Adrenal gland (tissue), 12 donors: ENCODE results near the gene COPZ2. TPM values are rescaled to one million over a fixed set of nuclear protein-coding genes. Genes with fewer than 3 reads are reported as not detected.

Experiments used
- DNase-seq, 7 donors: peaks; one replicate each; pipeline ENCODE4 v3.0.0-alpha.2; 2019 to 2020
- H3K27ac ChIP-seq, 5 donors: fragments of 200-600 bp; sonication (generic) in 4 of 5; 1 replicate in 3 of 5; 2 replicates in 2 of 5; pipeline versions ENCODE4 v1.5.1 to v1.8.0; 2016 to 2020; ENCODE audit warnings: mild to moderate bottlenecking in 1 of 5
- H3K27me3 ChIP-seq: fragments of 200-600 bp; 2 replicates; pipeline ENCODE4 v1.8.0; 2021
- H3K36me3 ChIP-seq, 2 donors: fragments of 200-600 bp; replicated peaks in 1 of 2; 1 replicate in 1 of 2; 2 replicates in 1 of 2; pipeline versions ENCODE4 v1.5.1 to v1.8.0; 2018 to 2022
- H3K4me1 ChIP-seq, 2 donors: fragments of 200-600 bp; replicated peaks in 1 of 2; 1 replicate in 1 of 2; 2 replicates in 1 of 2; pipeline versions ENCODE4 v1.5.1 to v1.8.0; 2018 to 2021
- H3K4me3 ChIP-seq, 4 donors: fragments of 200-600 bp; sonication (generic) in 3 of 4; one replicate each; pipeline ENCODE4 v1.5.1; 2016 to 2018
- H3K9me3 ChIP-seq, 3 donors: fragments of 200-600 bp; sonication (generic) in 1 of 3; replicated peaks in 1 of 3; 1 replicate in 2 of 3; 2 replicates in 1 of 3; pipeline versions ENCODE4 v1.5.1 to v1.8.0; 2016 to 2021
- POLR2A ChIP-seq, 2 donors: fragments of 450-650 bp; IDR thresholded peaks; one replicate each; pipeline ENCODE4 v1.6.1; 2017; ENCODE audit warnings: antibody characterized with exemption in 2 of 2, mild to moderate bottlenecking in 2 of 2, moderate library complexity in 1 of 2
- WGBS, 4 donors: extraction: QIAGEN DNeasy Blood & Tissue Kit in 2 of 4; methylation state at CpG; one replicate each; pipeline versions ENCODE4 v1.1.5 to v1.1.7; 2013 to 2017; 5-methylcytosine and 5-hydroxymethylcytosine counted together
- intact Hi-C, 2 donors: fragments of 100-400 bp; cut with DNase I; formaldehyde crosslinking; loops; one replicate each; pipeline versions ENCODE4 v1.14.1 to v1.15.0; 2022 to 2023
- polyA plus RNA-seq, 3 donors: library from polyadenylated mRNA; stranded (reverse); fragments of 200-250 nt in 2 of 3; fragments of 350-450 nt in 1 of 3; fragmentation: Illumina TruSeq in 1 of 3; extraction: RNeasy Lipid Tissue Mini Kit (QIAGEN cat#74804) in 1 of 3; gene quantifications; one replicate each; pipeline ENCODE4 v1.2.3, GENCODE V29; 2013 to 2014
- total RNA-seq, 9 donors: library from RNA; depleted of rRNA in 4 of 9; stranded (reverse); fragments of >200 nt in 4 of 9; fragments of 120-200 nt in 1 of 9; fragmentation: NEBNext Ultra II Directional in 1 of 9; extraction: Animal tissue kit (Norgen Biotek cat#: 25700) in 1 of 9; gene quantifications; one replicate each; pipeline versions ENCODE4 v1.1.0 to v1.2.4, GENCODE V29; 2013 to 2023
- TF ChIP-seq, protein P1 (sequence below), 6 experiments: fragments of 450-650 bp in 4 of 6; fragments of 200-600 bp in 2 of 6; sonication (generic) in 1 of 6; IDR thresholded peaks; 1 replicate in 5 of 6; 2 replicates in 1 of 6; pipeline versions ENCODE4 v1.5.1 to v1.8.0; 2016 to 2021; ENCODE audit warnings: antibody characterized with exemption in 6 of 6, mild to moderate bottlenecking in 2 of 6, moderate library complexity in 1 of 6
- donor health status: healthy with polysubstance abuse.
- donor health status: Bipolar disorder and iron deficiency.
- donor health status: DM: yes; HTN: yes; CAD: no.
- donor health status: DM: no; HTN: no; CAD: no.
- donor health status: DM: no; HTN: no; CAD: no.
- donor health status: DM: yes; HTN: yes; CAD: no.

COPZ2 gene
- total and polyA plus RNA-seq, 12 donors: 16.3 to 60.1 (median 42.4) TPM

DNA sequence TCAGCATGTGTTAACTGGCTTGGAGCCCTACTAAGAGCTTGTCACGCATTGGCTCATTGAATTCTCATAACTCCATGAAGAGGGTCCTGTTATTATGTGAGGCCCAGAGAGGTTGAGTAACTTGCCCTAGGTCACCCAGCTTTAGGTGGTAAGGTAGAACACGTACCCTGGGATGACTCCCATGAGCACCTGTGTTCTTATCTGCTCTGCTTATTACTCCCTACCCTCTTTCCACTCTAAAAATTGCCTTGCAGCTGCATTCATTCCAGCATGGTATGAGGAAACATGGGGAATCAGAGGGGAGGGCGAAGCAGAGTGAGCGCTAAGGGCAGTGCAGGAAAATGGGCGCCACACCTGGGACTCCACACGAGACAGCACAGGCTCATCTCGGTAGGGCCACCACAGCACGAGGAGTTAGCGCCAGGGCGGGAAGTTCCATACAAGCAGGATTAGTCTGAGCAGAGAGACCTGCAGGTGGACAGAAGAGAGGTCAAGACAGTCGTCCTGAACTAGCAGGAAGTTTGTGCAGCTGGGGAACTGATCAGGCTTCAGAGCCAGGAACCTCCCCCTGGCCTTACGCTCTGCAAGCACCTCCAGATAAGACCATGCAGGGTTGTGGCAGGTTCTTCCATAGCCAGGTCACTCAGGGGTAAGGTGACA is 10.1 kb downstream of the COPZ2 start:
- WGBS, 4 donors: 90 to 92% (median 91%) methylated on average over 11 to 12 of the region's 12 CpGs

DNA sequence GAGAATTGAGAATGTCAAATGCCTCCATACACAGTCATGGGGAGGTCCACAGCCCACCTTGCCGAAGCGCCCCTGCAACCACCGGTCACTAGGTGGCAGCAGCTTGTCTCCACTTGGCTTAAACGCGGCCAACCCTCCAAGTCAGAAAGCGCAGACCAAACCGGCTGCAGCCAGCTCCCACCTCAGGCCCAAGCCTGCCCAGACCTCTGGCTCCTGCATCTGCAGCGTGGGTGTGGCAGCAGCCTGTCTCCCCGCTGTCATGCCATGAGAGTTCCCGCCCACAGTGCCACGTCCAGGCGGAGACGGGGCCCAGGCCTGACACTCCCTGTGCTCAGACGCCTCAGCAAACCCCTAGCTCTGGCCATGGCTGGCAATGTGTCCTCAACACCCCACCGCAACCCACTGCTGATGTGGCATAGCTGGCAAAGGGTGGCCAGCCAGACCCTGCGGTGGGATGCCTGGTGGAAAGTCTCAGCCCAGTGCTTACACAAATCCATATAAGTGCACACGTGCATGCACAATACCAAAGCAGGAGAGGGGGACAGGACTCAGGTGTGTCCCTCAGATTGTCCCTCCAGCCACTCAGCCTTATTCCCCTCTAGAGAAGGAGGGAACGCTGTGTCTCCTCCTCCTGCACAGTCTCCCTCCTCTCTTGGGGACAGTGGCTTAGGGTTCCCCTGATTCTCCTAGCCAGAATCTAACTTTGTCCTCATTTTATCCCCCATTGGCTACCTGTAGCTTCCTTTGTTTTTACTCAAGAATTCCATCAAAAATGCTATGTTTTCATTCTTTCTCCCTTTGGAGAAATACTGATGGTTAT is 10.9 kb downstream of the COPZ2 start:
- no peaks in the 10 kb centered on the region for H3K9me3 ChIP-seq
- peak; percentile 84 to 93 (median 89) for DNase-seq
- no peaks in the 10 kb centered on the region for H3K27me3 ChIP-seq
- H3K4me1 ChIP-seq: peaks cover 30 to 37% of the 10 kb centered on the region in 2 donors
- no peak for TF ChIP-seq POLR2A (IDR thresholded peaks at IDR 0.05)
- TF ChIP-seq, protein P1, sequence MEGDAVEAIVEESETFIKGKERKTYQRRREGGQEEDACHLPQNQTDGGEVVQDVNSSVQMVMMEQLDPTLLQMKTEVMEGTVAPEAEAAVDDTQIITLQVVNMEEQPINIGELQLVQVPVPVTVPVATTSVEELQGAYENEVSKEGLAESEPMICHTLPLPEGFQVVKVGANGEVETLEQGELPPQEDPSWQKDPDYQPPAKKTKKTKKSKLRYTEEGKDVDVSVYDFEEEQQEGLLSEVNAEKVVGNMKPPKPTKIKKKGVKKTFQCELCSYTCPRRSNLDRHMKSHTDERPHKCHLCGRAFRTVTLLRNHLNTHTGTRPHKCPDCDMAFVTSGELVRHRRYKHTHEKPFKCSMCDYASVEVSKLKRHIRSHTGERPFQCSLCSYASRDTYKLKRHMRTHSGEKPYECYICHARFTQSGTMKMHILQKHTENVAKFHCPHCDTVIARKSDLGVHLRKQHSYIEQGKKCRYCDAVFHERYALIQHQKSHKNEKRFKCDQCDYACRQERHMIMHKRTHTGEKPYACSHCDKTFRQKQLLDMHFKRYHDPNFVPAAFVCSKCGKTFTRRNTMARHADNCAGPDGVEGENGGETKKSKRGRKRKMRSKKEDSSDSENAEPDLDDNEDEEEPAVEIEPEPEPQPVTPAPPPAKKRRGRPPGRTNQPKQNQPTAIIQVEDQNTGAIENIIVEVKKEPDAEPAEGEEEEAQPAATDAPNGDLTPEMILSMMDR (IDR thresholded peaks at IDR 0.05): peak; percentile 82 to 92 (median 89)
- H3K4me3 ChIP-seq: no peak overlapping the region
- peak overlapping the region in 3 of 5 donors; percentile 67 to 93 (median 91) for H3K27ac ChIP-seq
- intact Hi-C loops: loop anchor here (5.0 to 10.0 kb wide), 4 partner anchors 51 to 588 kb away; partner anchors contain the start of genes HOXB7 (in 1 of the 2) and HOXB8 (in 1 of the 2)
- H3K36me3 ChIP-seq: no peaks in the 10 kb centered on the region
- WGBS, 4 donors: 17 to 25% (median 23%) methylated on average over 14 to 18 of the region's 18 CpGs

More for the DNA sequence above, 10.1 kb downstream of the COPZ2 start:
- H3K36me3 ChIP-seq: no peaks in the 10 kb centered on the region
- H3K4me1 ChIP-seq: peaks cover 30 to 37% of the 10 kb centered on the region in 2 donors
- intact Hi-C loops: loop anchor here (5.0 to 10.0 kb wide), 4 partner anchors 50 to 587 kb away; partner anchors contain the start of genes HOXB7 (in 1 of the 2) and HOXB8 (in 1 of the 2)
- DNase-seq: no peak
- no peak overlapping the region for H3K27ac ChIP-seq
- no peak for TF ChIP-seq POLR2A (IDR thresholded peaks at IDR 0.05)
- TF ChIP-seq, protein P1 (IDR thresholded peaks at IDR 0.05): no peak
- no peaks in the 10 kb centered on the region for H3K9me3 ChIP-seq
- no peak overlapping the region for H3K4me3 ChIP-seq
- no peaks in the 10 kb centered on the region for H3K27me3 ChIP-seq

DNA sequence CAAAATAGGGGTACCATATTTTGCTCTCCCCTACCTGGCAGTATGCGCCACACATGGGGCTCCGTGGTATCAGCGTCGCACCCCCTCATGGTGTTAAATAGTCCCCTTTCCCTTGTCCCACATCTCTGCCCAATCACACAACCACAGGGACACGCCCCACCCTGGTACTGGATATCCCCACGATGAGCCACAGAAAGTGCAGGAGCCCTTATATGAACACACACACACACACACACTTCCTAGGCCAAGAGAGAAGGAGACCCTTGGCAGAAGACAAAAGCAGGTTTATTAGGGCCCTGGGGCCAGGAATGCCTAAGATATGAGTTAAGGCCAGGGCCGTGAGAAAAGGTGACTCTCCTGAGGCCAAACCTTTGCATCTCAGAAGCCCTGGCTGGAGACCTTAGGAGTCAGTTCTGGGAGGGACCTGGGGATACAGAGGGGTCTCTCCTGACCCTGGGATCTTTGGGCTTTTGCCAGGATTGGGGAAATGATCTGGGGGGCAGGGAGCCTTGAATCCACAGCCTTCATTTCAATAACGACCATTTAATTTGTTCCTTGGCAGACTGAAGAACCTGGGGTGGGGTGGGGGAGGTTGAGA is 11.6 kb downstream of the COPZ2 start:
- Histone ChIP-seq H3K4me3 (peak overlapping the region in 1 of 4 donors; percentile 59), H3K27ac (peak overlapping the region; percentile 64 to 93 (median 84)), H3K27me3 (no peaks in the 10 kb centered on the region), H3K4me1 (peaks cover 30 to 37% of the 10 kb centered on the region in 2 donors), H3K36me3 (no peaks in the 10 kb centered on the region), H3K9me3 (no peaks in the 10 kb centered on the region)
- intact Hi-C loops: loop anchor here (5.0 to 10.0 kb wide), 4 partner anchors 51 to 589 kb away; partner anchors contain the start of genes HOXB7 (in 1 of the 2) and HOXB8 (in 1 of the 2)
- peak in 3 of 7 donors; percentile 39 to 50 (median 42) for DNase-seq
- WGBS, 4 donors: 24 to 33% (median 28%) methylated on average over 7 to 8 of the region's 8 CpGs
- TF ChIP-seq, protein P1 (IDR thresholded peaks at IDR 0.05): no peak
- TF ChIP-seq POLR2A (IDR thresholded peaks at IDR 0.05): no peak
